ENCODE measurements around the gene KRCC1. TPM values are rescaled to one million over a fixed set of nuclear protein-coding genes. Genes with fewer than 3 reads are reported as not detected.
"Not testable (repeated sequence)": the region's sequence is repeated elsewhere in the genome, so short reads cannot be mapped to it uniquely, and the experiment has no call there.

The KRCC1 gene
- total RNA-seq, 2 experiments from 2014 or later: 10.8 to 11.1 TPM

- Mint-ChIP-seq H3K27ac (peak overlapping the region; percentile 98), H3K36me3 (ENCODE audit: low read depth) (peaks cover 58% of the 10 kb centered on the region), H3K9me3 (no peaks in the 10 kb centered on the region), H3K4me3 (peak overlapping the region; percentile 95), H3K4me1 (ENCODE audit: low read depth) (peaks cover 75% of the 10 kb centered on the region), H3K27me3 (no peaks in the 10 kb centered on the region)
- DNase-seq: no peak
- no peak for ATAC-seq
- intact Hi-C loops (cut with micrococcal nuclease): no loop called here
- POLR2A ChIA-PET: interaction anchor here (1.0 to 1.9 kb wide), 3 partner anchors 8 to 38 kb away, joined by 3 to 17 read pairs (median 3); partner anchors contain the start of gene RNU2-63P
- no peak for TF ChIP-seq CTCF (IDR thresholded peaks at IDR 0.05)
- CTCF ChIA-PET: interaction anchor here (0.7 to 1.7 kb wide), 5 partner anchors 17 to 133 kb away, joined by 3 to 6 read pairs (median 5); partner anchors contain the start of gene RNU2-63P
These were observed 1.4 kb downstream of the KRCC1 start for GRCh38 chr2:88053934-88054781.

GRCh38 chr2:88053296-88053695 is 2.3 kb downstream of the KRCC1 start:
- intact Hi-C loops (cut with micrococcal nuclease): no loop called here
- Mint-ChIP-seq H3K27me3 (no peaks in the 10 kb centered on the region), H3K4me3 (peak overlapping the region; percentile 95), H3K27ac (peak overlapping the region; percentile 98), H3K4me1 (ENCODE audit: low read depth) (peaks cover 77% of the 10 kb centered on the region), H3K36me3 (ENCODE audit: low read depth) (peaks cover 65% of the 10 kb centered on the region), H3K9me3 (no peaks in the 10 kb centered on the region)
- ATAC-seq (no peak), DNase-seq (no peak)
- TF ChIP-seq CTCF (IDR thresholded peaks at IDR 0.05): no peak
- ChIA-PET CTCF (no interaction called here), POLR2A (interaction anchor here (1.1 kb wide), 1 partner anchor 26 kb away, joined by 3 read pairs; no protein-coding TSS in a partner anchor)

GRCh38 chr2:88051792-88052191 is 3.8 kb downstream of the KRCC1 start:
- Mint-ChIP-seq H3K9me3 (no peaks in the 10 kb centered on the region), H3K4me3 (no peak overlapping the region), H3K4me1 (ENCODE audit: low read depth) (peaks cover 68% of the 10 kb centered on the region), H3K36me3 (ENCODE audit: low read depth) (peaks cover 65% of the 10 kb centered on the region), H3K27ac (peak overlapping the region; percentile 88), H3K27me3 (no peaks in the 10 kb centered on the region)
- POLR2A ChIA-PET: interaction anchor here (0.7 kb wide), 1 partner anchor 11 kb away, joined by 3 read pairs; no protein-coding TSS in a partner anchor
- CTCF ChIA-PET: interaction anchor here (1.2 to 6.9 kb wide), 2 partner anchors 9 to 48 kb away, joined by 4 to 52 read pairs; no protein-coding TSS in a partner anchor
- TF ChIP-seq CTCF (IDR thresholded peaks at IDR 0.05): no peak
- ATAC-seq (no peak), DNase-seq (no peak)
- intact Hi-C loops (cut with micrococcal nuclease): no loop called here

- TF ChIP-seq CTCF (IDR thresholded peaks at IDR 0.05): no peak
- intact Hi-C loops (cut with micrococcal nuclease): no loop called here
- no peaks in the 10 kb centered on the region for H3K9me3 Mint-ChIP-seq
- DNase-seq: no peak
- peaks cover 64% of the 10 kb centered on the region for H3K36me3 Mint-ChIP-seq (ENCODE audit: low read depth)
- ATAC-seq: no peak
- ChIA-PET POLR2A (interaction anchor here (1.3 to 3.0 kb wide), 2 partner anchors 11 to 33 kb away, joined by 3 to 21 read pairs; partner anchors contain the start of gene RNU2-63P), CTCF (interaction anchor here (6.9 kb wide), 1 partner anchor 11 kb away, joined by 52 read pairs; no protein-coding TSS in a partner anchor)
- H3K4me1 Mint-ChIP-seq (ENCODE audit: low read depth): peaks cover 71% of the 10 kb centered on the region
- H3K27ac Mint-ChIP-seq: peak overlapping the region; percentile 61
- H3K4me3 Mint-ChIP-seq: no peak overlapping the region
- H3K27me3 Mint-ChIP-seq: no peaks in the 10 kb centered on the region
These were observed 6.0 kb downstream of the KRCC1 start for GRCh38 chr2:88049622-88050021.

GRCh38 chr2:88048541-88048940 is 7.0 kb downstream of the KRCC1 start:
- POLR2A ChIA-PET: interaction anchor here (0.8 to 3.0 kb wide), 2 partner anchors 14 to 32 kb away, joined by 3 to 21 read pairs; partner anchors contain the start of gene RNU2-63P
- intact Hi-C loops (cut with micrococcal nuclease): no loop called here
- no peak overlapping the region for H3K27ac Mint-ChIP-seq

GRCh38 chr2:88045561-88045960 is 10.0 kb downstream of the KRCC1 start:
- H3K36me3 Mint-ChIP-seq (ENCODE audit: low read depth): peaks cover 37% of the 10 kb centered on the region
- H3K27ac Mint-ChIP-seq: not testable (repeated sequence)
- POLR2A ChIA-PET: interaction anchor here (1.8 kb wide), 1 partner anchor 29 kb away, joined by 10 read pairs; the partner anchor contains the start of gene RNU2-63P

More at GRCh38 chr2:88048541-88048940, 7.0 kb downstream of the KRCC1 start:
- Mint-ChIP-seq H3K4me1 (ENCODE audit: low read depth) (peaks cover 63% of the 10 kb centered on the region), H3K9me3 (no peaks in the 10 kb centered on the region), H3K4me3 (no peak overlapping the region), H3K36me3 (ENCODE audit: low read depth) (peaks cover 58% of the 10 kb centered on the region), H3K27me3 (no peaks in the 10 kb centered on the region)
- no peak for TF ChIP-seq CTCF (IDR thresholded peaks at IDR 0.05)
- no peak for ATAC-seq
- CTCF ChIA-PET: interaction anchor here (6.9 kb wide), 1 partner anchor 12 kb away, joined by 52 read pairs; no protein-coding TSS in a partner anchor
- no peak for DNase-seq

More at GRCh38 chr2:88045561-88045960, 10.0 kb downstream of the KRCC1 start:
- H3K4me1 Mint-ChIP-seq (ENCODE audit: low read depth): peaks cover 49% of the 10 kb centered on the region
- intact Hi-C loops (cut with micrococcal nuclease); DNase-seq; H3K4me3 Mint-ChIP-seq; H3K27me3 Mint-ChIP-seq; ATAC-seq; H3K9me3 Mint-ChIP-seq: not testable (repeated sequence)
- CTCF ChIA-PET: interaction anchor here (6.9 kb wide), 1 partner anchor 15 kb away, joined by 52 read pairs; no protein-coding TSS in a partner anchor

All from activated CD8-positive, alpha-beta T cell treated with anti-CD3 and anti-CD28 coated beads for 36 hours (primary cell).